HEK293 (cell line): ENCODE measurements around the gene USP12.

ENCODE experiments used
- CTCF ChIP-seq: fragments of 450-650 bp; formaldehyde crosslinking; IDR thresholded peaks from 2 replicates; pipeline ENCODE4 v1.5.1; 2016; ENCODE audit warnings: missing biosample characterization, missing genetic modification characterization
- PRDM1 ChIP-seq: fragments of 450-650 bp; formaldehyde crosslinking; IDR thresholded peaks from 2 replicates; pipeline ENCODE4; 2016; ENCODE audit warnings: missing biosample characterization, missing genetic modification characterization
- ZNF174 ChIP-seq: fragments of 450-650 bp; formaldehyde crosslinking; IDR thresholded peaks from 2 replicates; pipeline ENCODE4 v1.5.0; 2017; ENCODE audit warnings: missing biosample characterization, mild to moderate bottlenecking, missing genetic modification characterization
- ZNF610 ChIP-seq: fragments of 450-650 bp; formaldehyde crosslinking; IDR thresholded peaks from 2 replicates; pipeline ENCODE4 v1.5.1; 2016; ENCODE audit warnings: missing biosample characterization, missing genetic modification characterization, borderline replicate concordance

DNA sequence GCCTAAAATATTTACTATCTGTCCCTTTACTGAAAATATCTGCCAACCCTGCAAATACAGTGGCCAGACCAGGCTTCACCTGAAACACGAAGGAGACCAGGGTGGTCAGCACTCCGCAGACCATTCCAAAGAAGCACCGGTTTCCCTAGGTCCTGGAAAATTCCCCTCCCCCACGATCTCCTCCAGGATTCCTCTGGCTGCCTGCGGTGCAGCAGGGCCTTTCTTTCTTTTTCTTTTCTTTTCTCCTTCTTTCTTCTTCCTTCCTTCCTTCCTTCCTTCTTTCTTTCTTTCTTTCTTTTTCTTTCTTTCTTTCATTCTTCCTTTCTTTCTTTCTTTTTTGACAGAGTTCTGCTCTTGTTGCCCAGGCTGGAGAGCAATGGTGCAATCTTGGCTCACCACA, 152.7 kb downstream of the USP12 start:
- TF ChIP-seq CTCF (tag by site-specific recombination) (no peak), PRDM1 (tag by site-specific recombination) (no peak), ZNF610 (tag by site-specific recombination) (no peak), ZNF174 (tag by site-specific recombination) (no peak)
